ENCODE data around the gene ERCC6. TPM values are rescaled to one million over a fixed set of nuclear protein-coding genes. Genes with fewer than 3 reads are reported as not detected.

ERCC6 gene
- total and polyA plus RNA-seq, 2 donors (not counting 1 experiment from before 2014, with no cell fraction given) = 8.1 to 59.8 TPM

GRCh38 chr10:49562893-49563292 lies 24.0 kb upstream of the ERCC6 start:
- peaks cover 0 to 24% (median 7%) of the 10 kb centered on the region in 4 experiments for H3K27me3 ChIP-seq (replicated peaks in 1 of 4; ENCODE audit: control extremely low read depth in 1 of 4, control insufficient read depth in 3 of 4, insufficient read depth in 4 of 4, low read length in 3 of 4)
- H3K36me3 ChIP-seq (replicated peaks in 1 of 2; ENCODE audit: control extremely low read depth in 1 of 2, control insufficient read depth in 1 of 2, extremely low read depth in 1 of 2, insufficient read depth in 2 of 2, low read length in 1 of 2) = no peaks in the 10 kb centered on the region
- ChIA-PET CTCF (no interaction called here), POLR2A (no interaction called here)
- no peak for TF ChIP-seq CTCF (IDR thresholded peaks at IDR 0.05)
- TF ChIP-seq EZH2 (IDR thresholded peaks at IDR 0.05; ENCODE audit: borderline replicate concordance, insufficient read depth, low read depth, low read length, poor library complexity, severe bottlenecking) = no peak
- no CpG with 5 or more reads among the region's 1 CpG for WGBS (ENCODE audit: insufficient coverage)
- no peak overlapping the region for H2AFZ ChIP-seq (ENCODE audit: insufficient read depth, low read depth, low read length, poor library complexity, severe bottlenecking)
- peaks cover 42% of the 10 kb centered on the region for H3K27me3 Mint-ChIP-seq
- H3K4me3 Mint-ChIP-seq = no peak overlapping the region
- no peak overlapping the region for H3K27ac ChIP-seq (ENCODE audit: low read length in 2 of 2)
- peaks cover 9% of the 10 kb centered on the region for H3K4me1 Mint-ChIP-seq
- intact Hi-C loops (cut with micrococcal nuclease) = no loop called here
- no peaks in the 10 kb centered on the region for H4K20me1 ChIP-seq (ENCODE audit: control insufficient read depth, insufficient read depth, low read length, poor library complexity, severe bottlenecking)
- ATAC-seq (ENCODE audit: low read depth) (no peak), DNase-seq (no peak)
- H3K79me2 ChIP-seq (ENCODE audit: control insufficient read depth, insufficient read depth, low read length) = no peaks in the 10 kb centered on the region
- no peak overlapping the region for H3K4me2 ChIP-seq (replicated peaks; ENCODE audit: low read depth, low read length, poor library complexity, severe bottlenecking)
- no peak overlapping the region for H3K9ac ChIP-seq (ENCODE audit: low read length)
- H3K4me3 ChIP-seq (ENCODE audit: control extremely low read depth in 1 of 5, extremely low read depth in 1 of 5, insufficient read depth in 1 of 5, low read depth in 2 of 5, low read length in 4 of 5) = no peak overlapping the region
- H3K4me1 ChIP-seq (ENCODE audit: control insufficient read depth in 2 of 2, insufficient read depth in 2 of 2, low read length in 2 of 2) = no peaks in the 10 kb centered on the region
- peaks cover 0 to 1% (median 0%) of the 10 kb centered on the region in 3 donors for H3K9me3 ChIP-seq (ENCODE audit: control extremely low read depth in 1 of 3, control insufficient read depth in 2 of 3, insufficient read depth in 1 of 3, low read length in 2 of 3)
- H3K27ac Mint-ChIP-seq = no peak overlapping the region
- H3K9me3 Mint-ChIP-seq (ENCODE audit: insufficient read depth) = peaks cover 8% of the 10 kb centered on the region

GRCh38 chr10:49560526-49560925 lies 21.6 kb upstream of the ERCC6 start:
- H3K9me3 Mint-ChIP-seq (ENCODE audit: insufficient read depth) = no peaks in the 10 kb centered on the region
- H3K4me3 ChIP-seq (ENCODE audit: control extremely low read depth in 1 of 5, extremely low read depth in 1 of 5, insufficient read depth in 1 of 5, low read depth in 2 of 5, low read length in 4 of 5) = no peak overlapping the region
- H3K9me3 ChIP-seq (ENCODE audit: control extremely low read depth in 1 of 3, control insufficient read depth in 2 of 3, insufficient read depth in 1 of 3, low read length in 2 of 3) = no peaks in the 10 kb centered on the region
- no peak overlapping the region for H3K4me2 ChIP-seq (replicated peaks; ENCODE audit: low read depth, low read length, poor library complexity, severe bottlenecking)
- no peaks in the 10 kb centered on the region for H3K36me3 ChIP-seq (replicated peaks in 1 of 2; ENCODE audit: control extremely low read depth in 1 of 2, control insufficient read depth in 1 of 2, extremely low read depth in 1 of 2, insufficient read depth in 2 of 2, low read length in 1 of 2)
- CTCF ChIA-PET = no interaction called here
- no peaks in the 10 kb centered on the region for H4K20me1 ChIP-seq (ENCODE audit: control insufficient read depth, insufficient read depth, low read length, poor library complexity, severe bottlenecking)
- no peak overlapping the region for H3K4me3 Mint-ChIP-seq
- ATAC-seq (ENCODE audit: low read depth) (no peak), DNase-seq (no peak)
- H3K27me3 Mint-ChIP-seq = peaks cover 44% of the 10 kb centered on the region
- WGBS (ENCODE audit: insufficient coverage) = 20% methylated on average over 1 of the region's 2 CpGs
- H3K79me2 ChIP-seq (ENCODE audit: control insufficient read depth, insufficient read depth, low read length) = no peaks in the 10 kb centered on the region
- H3K27ac Mint-ChIP-seq = no peak overlapping the region
- no peak overlapping the region for H2AFZ ChIP-seq (ENCODE audit: insufficient read depth, low read depth, low read length, poor library complexity, severe bottlenecking)
- H3K27ac ChIP-seq (ENCODE audit: low read length in 2 of 2) = no peak overlapping the region
- H3K9ac ChIP-seq (ENCODE audit: low read length) = no peak overlapping the region
- TF ChIP-seq CTCF (IDR thresholded peaks at IDR 0.05) (no peak), EZH2 (IDR thresholded peaks at IDR 0.05; ENCODE audit: borderline replicate concordance, insufficient read depth, low read depth, low read length, poor library complexity, severe bottlenecking) (no peak)
- H3K4me1 Mint-ChIP-seq = no peaks in the 10 kb centered on the region
- intact Hi-C loops (cut with micrococcal nuclease) = no loop called here
- POLR2A ChIA-PET = no interaction called here
- no peaks in the 10 kb centered on the region for H3K4me1 ChIP-seq (ENCODE audit: control insufficient read depth in 2 of 2, insufficient read depth in 2 of 2, low read length in 2 of 2)
- H3K27me3 ChIP-seq (replicated peaks in 1 of 4; ENCODE audit: control extremely low read depth in 1 of 4, control insufficient read depth in 3 of 4, insufficient read depth in 4 of 4, low read length in 3 of 4) = peaks cover 0 to 24% (median 7%) of the 10 kb centered on the region in 4 experiments
